Karpas-422 (cell line): Measurements from ENCODE around the gene TBC1D3B. TPM values are rescaled to one million over a fixed set of nuclear protein-coding genes. Genes with fewer than 3 reads are reported as not detected.
"Not testable (repeated sequence)": the region's sequence is repeated elsewhere in the genome, so short reads cannot be mapped to it uniquely, and the experiment has no call there.

Experiments used
- DNase-seq: peaks from one replicate; pipeline ENCODE4 v3.0.0-alpha.2; 2015
- H2AFZ ChIP-seq: fragments of 200-600 bp; sonication (generic); 2 replicates; pipeline ENCODE4 v1.6.1; 2014; ENCODE audit warnings: antibody characterized with exemption, low read length, mixed read lengths
- H3K27ac ChIP-seq: fragments of 200-600 bp; sonication (generic); 2 replicates; pipeline ENCODE4 v1.5.1; 2014; ENCODE audit warnings: mild to moderate bottlenecking, low read length, moderate library complexity
- H3K27me3 ChIP-seq: fragments of 200-600 bp; sonication (generic); 2 replicates; pipeline ENCODE4 v1.6.1; 2014; ENCODE audit warnings: low read length, mixed read lengths
- H3K36me3 ChIP-seq: fragments of 200-600 bp; sonication (generic); 2 replicates; pipeline ENCODE4 v1.6.1; 2014; ENCODE audit warnings: low read length, mixed read lengths; ENCODE audit not compliant: insufficient read depth
- H3K4me1 ChIP-seq: fragments of 200-600 bp; sonication (generic); 2 replicates; pipeline ENCODE4 v1.6.1; 2014; ENCODE audit warnings: mild to moderate bottlenecking, low read length, mixed read lengths
- H3K4me2 ChIP-seq: fragments of 200-600 bp; sonication (generic); 2 replicates; pipeline ENCODE4 v1.6.1; 2014; ENCODE audit warnings: low read length, low read depth, mild to moderate bottlenecking; ENCODE audit not compliant: poor library complexity, severe bottlenecking
- H3K4me3 ChIP-seq: fragments of 200-600 bp; sonication (generic); 2 replicates; pipeline ENCODE4 v1.5.1; 2014; ENCODE audit warnings: mild to moderate bottlenecking, antibody characterized with exemption, low read length, mixed read lengths
- H3K79me2 ChIP-seq: fragments of 200-600 bp; sonication (generic); 2 replicates; pipeline ENCODE4 v1.6.1; 2014; ENCODE audit warnings: mild to moderate bottlenecking, low read length, mixed read lengths
- H3K9ac ChIP-seq: fragments of 200-600 bp; sonication (generic); 2 replicates; pipeline ENCODE4 v1.6.0; 2014; ENCODE audit warnings: low read length
- H3K9me2 ChIP-seq: fragments of 200-600 bp; sonication (generic), shearing (Covaris generic); replicated peaks from 2 replicates; pipeline ENCODE4 v1.6.0; 2014; ENCODE audit warnings: mild to moderate bottlenecking, low read length, moderate library complexity; ENCODE audit not compliant: insufficient read depth
- H3K9me3 ChIP-seq: fragments of 300-700, 200-600 bp; sonication (generic); 2 replicates; pipeline ENCODE4 v1.6.1; 2014; ENCODE audit warnings: low read length, mixed read lengths
- H4K20me1 ChIP-seq: fragments of 200-600 bp; sonication (generic); 2 replicates; pipeline ENCODE4 v1.6.1; 2014; ENCODE audit warnings: mild to moderate bottlenecking, antibody characterized with exemption, low read length, low read depth; ENCODE audit not compliant: insufficient read depth
- total RNA-seq: library from RNA; depleted of rRNA; stranded (reverse); fragments of >200 nt; shearing (Covaris generic); gene quantifications from 2 replicates; pipeline ENCODE4 v1.2.3, GENCODE V29; 2014; ENCODE audit warnings: low replicate concordance

The TBC1D3B gene
- total RNA-seq, 1 experiment from 2014 or later, result 0.63 TPM

DNA sequence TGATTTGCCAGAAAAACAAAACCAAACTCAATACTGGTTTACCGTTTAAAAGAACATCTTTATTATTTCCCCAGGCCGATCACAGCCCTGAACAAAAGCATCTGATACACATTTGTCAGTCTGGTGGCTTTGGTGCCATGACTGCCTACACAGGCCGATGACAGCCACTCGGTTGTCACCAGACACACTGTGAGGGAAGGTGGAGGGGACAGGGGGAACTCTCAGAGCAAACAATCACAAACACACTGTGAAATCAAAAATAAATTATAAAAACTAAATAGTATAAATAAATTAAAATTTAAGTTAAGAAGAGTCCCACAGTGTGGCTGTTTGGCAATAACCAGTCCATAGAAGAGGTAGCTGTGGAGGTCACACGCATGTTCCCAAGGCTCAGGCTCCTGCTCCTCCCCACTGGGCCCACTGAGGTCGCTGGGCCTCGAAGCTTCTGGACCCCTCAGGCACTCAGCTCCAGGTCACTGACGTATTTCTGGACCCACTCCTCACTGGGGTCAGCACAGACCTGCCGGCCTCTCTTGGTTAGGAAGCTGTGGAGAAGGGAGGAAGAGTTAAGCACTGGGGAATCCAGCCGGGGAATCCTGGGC is 18.5 kb upstream of the TBC1D3B start:
- H3K9me2 ChIP-seq, H3K27me3 ChIP-seq, H4K20me1 ChIP-seq, H3K9me3 ChIP-seq, H3K79me2 ChIP-seq, H3K9ac ChIP-seq, H3K27ac ChIP-seq, H2AFZ ChIP-seq, H3K36me3 ChIP-seq, H3K4me3 ChIP-seq, H3K4me2 ChIP-seq: not testable (repeated sequence)
- peaks cover 51% of the 10 kb centered on the region for H3K4me1 ChIP-seq
- peak; percentile 33 for DNase-seq

DNA sequence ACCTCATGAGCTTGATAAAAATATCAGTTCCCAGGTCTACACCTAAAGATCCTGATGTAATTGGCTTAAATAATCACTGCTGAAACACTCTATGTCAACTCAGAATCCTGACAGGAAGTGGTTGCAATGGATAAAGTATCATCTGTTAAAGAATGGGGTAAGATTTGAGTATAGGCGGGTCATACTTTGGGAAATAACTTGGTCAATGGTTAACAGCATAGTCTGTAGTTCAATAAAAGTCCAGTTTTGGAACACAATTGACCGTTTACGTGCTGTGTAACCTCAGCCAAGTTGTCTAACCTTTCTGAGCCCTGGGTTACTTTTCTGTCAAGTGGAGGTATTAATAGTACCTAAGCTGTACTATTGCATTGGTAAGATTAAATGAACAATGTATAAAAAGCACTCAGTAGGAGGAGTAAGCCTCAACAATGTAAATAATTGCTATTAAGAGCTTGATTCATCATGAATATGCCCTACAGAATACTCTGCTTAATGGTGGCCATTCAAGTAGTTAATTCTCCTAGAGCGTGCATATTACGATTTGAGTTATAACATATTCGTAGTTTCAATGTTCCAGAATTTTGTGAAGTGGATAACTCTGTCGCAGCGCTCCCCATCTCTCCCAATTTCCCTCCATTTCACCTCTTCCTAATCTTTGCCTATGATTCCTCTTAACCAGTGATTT is 17.9 kb upstream of the TBC1D3B start:
- H3K4me2 ChIP-seq, H3K36me3 ChIP-seq, H3K79me2 ChIP-seq, H4K20me1 ChIP-seq, H3K27ac ChIP-seq, H2AFZ ChIP-seq, H3K9me2 ChIP-seq, H3K9me3 ChIP-seq, H3K9ac ChIP-seq, H3K27me3 ChIP-seq, H3K4me3 ChIP-seq: not testable (repeated sequence)
- peaks cover 50% of the 10 kb centered on the region for H3K4me1 ChIP-seq
- DNase-seq, result peak; percentile 34

DNA sequence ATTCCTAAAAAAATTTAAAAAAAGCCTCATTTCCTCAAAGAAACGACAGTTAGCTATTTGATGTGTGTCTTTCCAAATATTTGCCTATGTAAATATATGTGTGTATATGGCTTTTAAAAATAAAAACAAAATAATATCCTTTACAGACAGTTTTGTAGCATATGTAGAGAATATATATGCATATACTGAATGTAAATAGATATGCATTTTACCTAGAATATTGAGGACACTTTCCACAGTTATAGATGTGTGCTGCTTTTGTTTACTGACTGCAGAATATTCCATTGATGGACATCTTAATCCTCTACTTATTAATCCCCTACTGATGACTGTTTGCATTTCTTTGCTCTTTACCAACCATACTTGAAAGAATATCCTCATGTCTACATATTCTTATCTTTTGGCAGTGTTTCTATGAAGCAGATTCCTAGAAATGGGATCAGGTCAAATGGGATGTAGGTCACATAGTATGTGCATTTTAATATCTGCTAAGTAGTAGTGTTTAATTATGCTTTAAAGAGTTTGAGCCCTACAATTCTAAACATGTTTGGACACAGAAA is 16.9 kb upstream of the TBC1D3B start:
- H3K9me3 ChIP-seq, result no peaks in the 10 kb centered on the region
- H3K9me2 ChIP-seq, result no peaks in the 10 kb centered on the region
- no peaks in the 10 kb centered on the region for H3K27me3 ChIP-seq
- no peaks in the 10 kb centered on the region for H3K36me3 ChIP-seq
- H4K20me1 ChIP-seq, result no peaks in the 10 kb centered on the region
- H3K4me1 ChIP-seq, result peaks cover 49% of the 10 kb centered on the region
- no peak overlapping the region for H3K9ac ChIP-seq
- H3K79me2 ChIP-seq, result no peaks in the 10 kb centered on the region
- no peak overlapping the region for H3K4me3 ChIP-seq
- no peak overlapping the region for H3K27ac ChIP-seq
- H3K4me2 ChIP-seq, result no peak overlapping the region
- H2AFZ ChIP-seq, result no peak overlapping the region
- DNase-seq, result peak; percentile 37

DNA sequence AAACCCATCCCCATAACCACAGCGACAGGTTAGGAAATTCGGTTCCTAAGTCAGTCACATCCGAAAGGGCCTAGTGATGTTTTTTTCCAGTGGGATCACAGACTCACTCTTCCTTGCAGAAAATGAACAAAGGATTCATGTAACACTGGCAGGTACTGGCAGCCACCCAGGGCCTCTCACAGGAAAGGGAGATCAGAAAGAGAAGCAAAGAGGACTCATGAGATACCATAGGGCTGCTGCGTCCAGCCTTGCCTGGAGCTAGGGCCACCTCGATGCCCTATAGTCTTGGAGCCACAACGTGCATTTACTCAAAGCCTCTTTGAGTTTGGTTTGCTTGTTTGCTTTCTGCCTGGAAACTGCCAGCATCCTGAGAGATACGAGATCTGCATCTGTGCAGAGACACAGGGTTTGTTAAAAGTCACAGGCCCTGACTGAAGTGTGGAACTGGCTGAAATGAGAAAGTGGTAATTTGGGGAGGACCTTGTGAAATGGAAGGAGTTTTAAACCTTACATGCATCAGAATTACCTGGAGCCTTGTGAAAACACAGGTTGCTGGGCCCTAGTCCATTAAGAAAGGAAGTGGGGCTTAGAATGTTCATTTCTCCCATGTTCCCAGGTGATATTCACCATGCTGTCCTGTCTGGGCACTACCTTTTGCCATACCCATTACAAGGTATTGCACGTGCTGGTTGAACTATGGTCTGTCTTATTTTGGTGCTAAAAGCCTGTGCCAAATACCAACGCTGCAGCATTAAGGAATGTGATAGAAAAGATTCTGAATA is 14.3 kb upstream of the TBC1D3B start:
- not testable (repeated sequence) for H4K20me1 ChIP-seq, H3K4me2 ChIP-seq, H3K9me2 ChIP-seq, H3K4me3 ChIP-seq, H2AFZ ChIP-seq, H3K27me3 ChIP-seq, H3K27ac ChIP-seq, H3K36me3 ChIP-seq, H3K79me2 ChIP-seq, H3K9me3 ChIP-seq, H3K9ac ChIP-seq
- peak; percentile 27 for DNase-seq
- peaks cover 24% of the 10 kb centered on the region for H3K4me1 ChIP-seq

DNA sequence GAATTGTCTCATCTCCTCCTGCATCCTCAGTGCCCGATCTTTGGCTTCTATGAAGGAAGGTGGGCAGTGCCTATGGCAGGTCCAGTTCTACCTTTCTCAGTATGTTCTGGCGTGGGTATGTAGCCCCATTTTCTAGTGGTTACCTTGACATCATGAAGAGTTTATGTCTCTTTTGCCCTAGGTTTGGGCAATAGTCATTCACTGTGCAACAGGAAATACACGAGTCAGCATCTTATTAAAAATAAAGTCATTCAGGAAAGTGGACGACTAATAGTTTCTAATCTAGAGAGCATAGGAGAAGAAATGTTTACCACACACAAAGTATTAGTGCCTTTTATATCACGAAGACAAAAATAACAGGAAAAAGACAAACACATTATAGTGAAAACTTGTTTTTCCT is 13.6 kb upstream of the TBC1D3B start:
- DNase-seq, result peak; percentile 16
- H3K4me1 ChIP-seq, result peaks cover 20% of the 10 kb centered on the region
- H3K4me2 ChIP-seq, H3K9me3 ChIP-seq, H3K4me3 ChIP-seq, H4K20me1 ChIP-seq, H2AFZ ChIP-seq, H3K79me2 ChIP-seq, H3K27ac ChIP-seq, H3K9ac ChIP-seq, H3K36me3 ChIP-seq, H3K27me3 ChIP-seq, H3K9me2 ChIP-seq: not testable (repeated sequence)

DNA sequence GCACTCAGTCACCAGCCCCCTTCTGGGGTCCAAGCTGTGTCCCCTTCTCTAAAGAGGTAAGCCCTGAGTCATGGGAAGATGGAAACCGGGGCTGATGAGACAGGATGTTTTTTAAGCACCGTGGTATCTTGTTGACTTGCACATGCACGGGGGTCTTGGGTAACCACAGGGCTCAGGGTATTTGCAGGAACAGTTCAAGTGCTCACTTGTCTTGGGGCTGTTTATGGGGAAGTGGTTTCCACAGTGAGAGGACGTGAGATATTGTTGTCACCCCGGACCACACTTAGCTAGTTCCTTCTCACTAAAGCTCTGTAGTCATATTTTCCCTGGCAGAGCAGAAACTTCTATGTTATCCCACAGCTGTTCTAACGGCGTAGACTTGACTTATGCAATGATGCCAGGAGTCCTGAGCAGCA is 12.5 kb upstream of the TBC1D3B start:
- DNase-seq, result peak; percentile 69
- Histone ChIP-seq H3K27me3 (no peaks in the 10 kb centered on the region), H3K9ac (no peak overlapping the region), H4K20me1 (no peaks in the 10 kb centered on the region), H3K4me2 (peak overlapping the region; percentile 44), H3K9me2 (no peaks in the 10 kb centered on the region), H2AFZ (no peak overlapping the region), H3K4me3 (no peak overlapping the region), H3K79me2 (no peaks in the 10 kb centered on the region), H3K27ac (no peak overlapping the region), H3K4me1 (peaks cover 20% of the 10 kb centered on the region), H3K9me3 (no peaks in the 10 kb centered on the region), H3K36me3 (no peaks in the 10 kb centered on the region)

DNA sequence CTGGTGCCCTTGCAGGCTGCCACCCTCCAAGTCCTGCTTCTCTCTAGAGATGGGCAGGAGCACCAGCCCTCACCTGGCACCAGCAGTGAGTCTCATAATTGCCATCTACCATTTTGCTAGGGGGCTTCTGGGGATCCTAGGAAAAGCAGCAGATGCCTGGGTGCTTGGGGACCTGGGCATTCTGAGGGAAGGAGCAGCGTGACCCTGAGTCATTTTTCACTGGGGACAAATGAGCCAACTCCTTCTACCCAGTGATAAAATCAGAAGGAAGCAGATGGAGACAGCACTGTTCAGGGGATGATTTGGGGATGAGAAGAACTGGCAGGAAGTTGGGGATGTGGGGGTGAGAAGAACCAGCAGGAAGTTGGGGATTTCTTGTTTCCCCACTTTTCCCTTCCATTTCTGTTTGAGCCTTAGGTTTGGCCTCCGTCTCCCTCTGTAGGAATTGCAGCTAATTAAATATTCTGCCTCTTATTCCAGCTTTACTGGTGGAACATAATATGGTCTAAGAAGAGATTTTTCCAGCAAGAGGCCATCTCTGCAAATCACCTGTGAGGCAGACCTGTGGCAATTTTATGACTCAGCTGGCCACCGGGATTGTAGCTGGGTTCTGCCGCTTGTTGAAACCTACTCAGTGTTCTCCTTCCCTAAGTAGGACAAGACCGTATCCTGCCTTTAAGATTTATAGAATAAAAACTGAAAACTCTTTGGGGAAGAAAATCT is 11.7 kb upstream of the TBC1D3B start:
- peak overlapping the region; percentile 44 for H3K4me2 ChIP-seq
- not testable (repeated sequence) for H4K20me1 ChIP-seq, H2AFZ ChIP-seq, H3K9me3 ChIP-seq, H3K9ac ChIP-seq, H3K36me3 ChIP-seq, H3K79me2 ChIP-seq, H3K4me3 ChIP-seq, H3K27ac ChIP-seq, H3K27me3 ChIP-seq, H3K9me2 ChIP-seq
- peak; percentile 34 for DNase-seq
- peaks cover 20% of the 10 kb centered on the region for H3K4me1 ChIP-seq
